Upper lobe of left lung (tissue), 6 donors: ENCODE data around the gene CD160. TPM values are rescaled to one million over a fixed set of nuclear protein-coding genes. Genes with fewer than 3 reads are reported as not detected.

Experiments used
- ATAC-seq, 2 donors: fragments of 200-7000 bp; cut with Tn5 transposase; one replicate each; pipeline ENCODE4 v1.9.1; 2022; ENCODE audit warnings: mild to moderate bottlenecking in 2 of 2, moderate library complexity in 2 of 2; ENCODE audit not compliant: low FRiP score in 2 of 2
- DNase-seq, 2 donors: peaks; one replicate each; pipeline ENCODE4 v3.0.0-alpha.2; 2019 to 2020
- H3K27ac ChIP-seq, 4 donors: fragments of 200-600 bp; sonication (generic); one replicate each; pipeline ENCODE4 v1.5.1; 2016 to 2019
- H3K27me3 ChIP-seq, 4 donors: fragments of 200-600 bp; sonication (generic); one replicate each; pipeline ENCODE4 v1.5.1; 2017 to 2019
- H3K36me3 ChIP-seq, 4 donors: fragments of 200-600 bp; sonication (generic); one replicate each; pipeline ENCODE4 v1.5.1; 2016 to 2019
- H3K4me1 ChIP-seq, 4 donors: fragments of 200-600 bp; sonication (generic); one replicate each; pipeline ENCODE4 v1.5.1; 2018 to 2019
- H3K4me3 ChIP-seq, 4 donors: fragments of 200-600 bp; sonication (generic); one replicate each; pipeline ENCODE4 v1.5.1; 2017 to 2019; ENCODE audit warnings: mild to moderate bottlenecking in 2 of 4, moderate library complexity in 1 of 4
- H3K9me3 ChIP-seq, 4 donors: fragments of 200-600 bp; sonication (generic); one replicate each; pipeline ENCODE4 v1.5.1; 2018 to 2019
- EP300 ChIP-seq, 4 donors: sonication (generic); formaldehyde crosslinking; IDR thresholded peaks; one replicate each; pipeline ENCODE4 v1.5.1; 2017; ENCODE audit warnings: antibody characterized with exemption in 4 of 4, control low read depth in 2 of 4
- POLR2A ChIP-seq, 4 donors: fragments of 450-650 bp; IDR thresholded peaks; one replicate each; pipeline ENCODE4 v1.5.1; 2016 to 2017; ENCODE audit warnings: antibody characterized with exemption in 4 of 4, mild to moderate bottlenecking in 2 of 4
- POLR2AphosphoS5 ChIP-seq, 2 donors: sonication (generic); formaldehyde crosslinking; IDR thresholded peaks; one replicate each; pipeline ENCODE4 v1.5.1; 2017; ENCODE audit warnings: antibody characterized with exemption in 2 of 2
- WGBS, 2 donors: methylation state at CpG; one replicate each; pipeline ENCODE4 v1.1.5; 2017 to 2018; 5-methylcytosine and 5-hydroxymethylcytosine counted together
- total RNA-seq, 6 donors: library from RNA; depleted of rRNA in 4 of 6; stranded (reverse); fragments of >200 nt in 4 of 6; gene quantifications; one replicate each; pipeline versions ENCODE4 v1.1.0 to v1.2.1, GENCODE V29; 2016 to 2021
- TF ChIP-seq, protein P1 (sequence below), 6 experiments: fragments of 450-650 bp in 4 of 6; fragments of 200-600 bp in 2 of 6; sonication (generic) in 2 of 6; IDR thresholded peaks; one replicate each; pipeline ENCODE4 v1.5.1; 2016 to 2019; ENCODE audit warnings: antibody characterized with exemption in 6 of 6
- donor health status: DM: no; HTN: no; CAD: no; lungs with moderate emphysema.
- donor health status: DM: no; HTN: yes; CAD: no; lungs with severe emphysema.

CD160 gene
- total RNA-seq, 6 donors from 2014 or later = 0.71 to 0.89 TPM; not detected in 4

DNA sequence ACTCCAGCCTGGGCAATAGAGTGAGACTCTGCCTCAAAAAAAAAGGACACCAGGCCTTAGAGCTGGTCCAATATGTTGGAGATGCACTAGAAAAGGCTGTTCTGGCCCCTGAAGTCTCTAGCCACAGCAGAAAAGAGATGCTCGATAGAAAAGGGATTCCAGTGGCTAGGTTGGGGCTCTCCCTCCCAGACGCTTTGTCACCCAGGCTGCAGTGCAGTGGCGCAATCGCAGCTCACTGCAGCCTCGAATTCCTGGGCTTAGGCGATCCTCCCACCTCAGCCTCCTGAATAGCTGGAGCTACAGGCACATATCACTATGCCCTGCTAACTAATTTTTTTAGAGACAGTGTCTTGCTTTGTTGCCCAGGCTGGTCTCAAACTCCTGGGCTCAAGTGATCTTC is 30.4 kb upstream of the CD160 start:
- no peaks in the 10 kb centered on the region for H3K27me3 ChIP-seq
- WGBS, 2 donors = 83 to 95% methylated on average over 1 to 6 of the region's 6 CpGs
- H3K9me3 ChIP-seq = no peaks in the 10 kb centered on the region
- no peak overlapping the region for H3K4me3 ChIP-seq
- peaks cover 0 to 5% (median 5%) of the 10 kb centered on the region in 4 donors for H3K4me1 ChIP-seq
- H3K36me3 ChIP-seq = no peaks in the 10 kb centered on the region
- H3K27ac ChIP-seq = no peak overlapping the region
- ATAC-seq (no peak), DNase-seq (no peak)
- TF ChIP-seq, protein P1, sequence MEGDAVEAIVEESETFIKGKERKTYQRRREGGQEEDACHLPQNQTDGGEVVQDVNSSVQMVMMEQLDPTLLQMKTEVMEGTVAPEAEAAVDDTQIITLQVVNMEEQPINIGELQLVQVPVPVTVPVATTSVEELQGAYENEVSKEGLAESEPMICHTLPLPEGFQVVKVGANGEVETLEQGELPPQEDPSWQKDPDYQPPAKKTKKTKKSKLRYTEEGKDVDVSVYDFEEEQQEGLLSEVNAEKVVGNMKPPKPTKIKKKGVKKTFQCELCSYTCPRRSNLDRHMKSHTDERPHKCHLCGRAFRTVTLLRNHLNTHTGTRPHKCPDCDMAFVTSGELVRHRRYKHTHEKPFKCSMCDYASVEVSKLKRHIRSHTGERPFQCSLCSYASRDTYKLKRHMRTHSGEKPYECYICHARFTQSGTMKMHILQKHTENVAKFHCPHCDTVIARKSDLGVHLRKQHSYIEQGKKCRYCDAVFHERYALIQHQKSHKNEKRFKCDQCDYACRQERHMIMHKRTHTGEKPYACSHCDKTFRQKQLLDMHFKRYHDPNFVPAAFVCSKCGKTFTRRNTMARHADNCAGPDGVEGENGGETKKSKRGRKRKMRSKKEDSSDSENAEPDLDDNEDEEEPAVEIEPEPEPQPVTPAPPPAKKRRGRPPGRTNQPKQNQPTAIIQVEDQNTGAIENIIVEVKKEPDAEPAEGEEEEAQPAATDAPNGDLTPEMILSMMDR (IDR thresholded peaks at IDR 0.05) = no peak
- TF ChIP-seq EP300 (IDR thresholded peaks at IDR 0.05) = no peak
- no peak for TF ChIP-seq POLR2A (IDR thresholded peaks at IDR 0.05)
- TF ChIP-seq POLR2AphosphoS5 (IDR thresholded peaks at IDR 0.05) = no peak

DNA sequence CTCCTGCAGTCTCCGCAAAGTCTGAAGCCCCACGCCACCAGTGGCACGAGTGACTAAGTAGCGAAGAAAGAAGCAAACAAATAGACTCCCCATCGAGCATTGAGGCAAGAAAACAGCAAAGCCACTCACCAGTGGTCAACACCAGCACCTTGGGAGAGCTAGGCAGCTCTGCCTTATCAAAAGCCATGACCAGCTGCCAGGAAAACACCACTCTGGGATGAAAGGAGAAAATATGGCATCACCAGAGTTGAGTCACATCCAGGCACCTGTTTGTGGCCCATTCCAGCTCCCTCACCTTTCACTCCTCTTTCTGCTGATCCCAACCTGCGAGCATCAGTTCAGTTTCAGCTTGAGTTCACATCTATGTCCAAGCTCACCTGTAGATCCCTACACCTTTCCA is 29.4 kb upstream of the CD160 start:
- H3K4me3 ChIP-seq = no peak overlapping the region
- no peak for TF ChIP-seq POLR2A (IDR thresholded peaks at IDR 0.05)
- TF ChIP-seq, protein P1 (IDR thresholded peaks at IDR 0.05) = no peak
- no peak for TF ChIP-seq POLR2AphosphoS5 (IDR thresholded peaks at IDR 0.05)
- TF ChIP-seq EP300 (IDR thresholded peaks at IDR 0.05) = no peak
- H3K9me3 ChIP-seq = no peaks in the 10 kb centered on the region
- DNase-seq (no peak), ATAC-seq (no peak)
- no peaks in the 10 kb centered on the region for H3K27me3 ChIP-seq
- H3K4me1 ChIP-seq = peaks cover 0 to 5% (median 5%) of the 10 kb centered on the region in 4 donors
- H3K27ac ChIP-seq = no peak overlapping the region
- H3K36me3 ChIP-seq = no peaks in the 10 kb centered on the region
- 81 to 97% methylated on average over 6 of the region's 6 CpGs for WGBS, 2 donors

DNA sequence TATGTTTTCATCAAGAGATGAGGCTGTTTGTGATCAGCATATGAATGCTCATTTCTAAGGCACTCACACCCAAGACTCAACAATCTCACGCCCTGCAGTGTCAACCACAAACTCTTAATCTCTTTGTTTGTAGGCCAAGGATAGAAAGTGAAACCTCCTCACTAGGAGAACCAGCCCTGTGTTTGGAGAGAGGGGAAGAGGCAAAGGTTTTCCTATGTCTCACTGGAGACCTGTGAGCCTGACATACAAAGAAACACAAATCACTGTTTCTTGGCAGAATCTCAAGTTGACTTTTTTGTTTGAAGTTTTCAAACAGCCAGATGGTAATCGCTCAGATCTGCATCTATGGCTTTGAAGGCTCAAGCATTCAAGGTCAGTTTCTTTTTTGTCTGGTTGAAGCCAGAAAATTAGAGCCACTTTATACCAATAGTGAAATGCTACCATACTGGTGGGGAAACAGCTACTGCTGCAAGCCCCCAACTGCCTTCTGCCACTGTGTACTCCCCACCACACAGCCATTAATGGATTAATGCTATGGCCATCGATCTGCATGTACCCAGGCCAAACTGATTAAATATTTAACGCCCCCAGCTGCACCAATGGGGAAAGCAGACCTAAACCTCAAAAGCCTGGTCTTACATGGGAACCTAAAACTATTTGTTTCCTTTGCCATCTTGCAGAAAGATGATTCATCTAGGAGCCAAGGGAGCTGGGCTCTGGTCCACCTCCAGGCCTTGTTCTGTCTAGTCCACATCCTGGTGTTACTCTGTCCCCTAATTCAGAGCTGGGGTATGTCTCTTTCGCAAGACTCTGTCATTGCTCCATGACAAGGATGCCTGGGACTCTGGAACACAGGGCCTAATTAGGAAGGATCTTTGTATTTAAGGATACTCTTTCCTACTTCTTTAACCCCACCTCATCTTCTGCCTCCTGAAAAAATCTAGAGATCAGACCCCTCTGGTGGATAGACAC is 28.4 kb upstream of the CD160 start:
- DNase-seq = no peak
- no peak overlapping the region for H3K27ac ChIP-seq
- TF ChIP-seq, protein P1 (IDR thresholded peaks at IDR 0.05) = no peak
- TF ChIP-seq EP300 (IDR thresholded peaks at IDR 0.05) (no peak), POLR2A (IDR thresholded peaks at IDR 0.05) (no peak), POLR2AphosphoS5 (IDR thresholded peaks at IDR 0.05) (no peak)

DNA sequence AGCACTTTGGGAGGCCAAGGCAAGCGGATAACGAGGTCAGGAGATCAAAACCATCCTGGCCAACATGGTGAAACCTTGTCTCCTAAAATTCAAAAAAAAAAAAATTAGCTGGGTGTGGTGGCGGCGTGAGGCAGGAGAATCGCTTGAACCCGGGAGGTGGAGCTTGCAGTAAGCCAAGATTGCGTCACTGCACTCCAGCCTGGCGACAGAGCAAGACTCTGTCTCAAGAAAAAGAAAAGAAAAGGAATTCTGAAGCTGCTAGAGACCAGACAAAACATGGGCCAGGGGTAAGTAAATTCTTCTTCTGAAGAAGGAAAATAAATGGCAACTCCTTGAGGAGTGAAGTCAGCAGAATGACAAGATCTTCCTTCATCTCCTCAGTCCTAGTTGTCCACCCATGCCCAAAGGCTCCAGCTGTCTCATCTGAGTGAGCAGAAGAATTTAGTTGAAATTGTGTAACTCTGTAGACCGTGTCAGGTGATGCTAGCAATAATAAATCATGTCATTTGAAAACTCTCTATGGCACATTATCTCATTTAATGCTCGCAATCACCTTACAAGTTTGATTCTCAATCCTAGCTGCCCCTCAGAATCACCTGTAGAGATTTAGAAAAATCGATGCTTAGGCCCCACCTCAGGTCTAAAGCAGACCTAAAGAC is 26.4 kb upstream of the CD160 start:
- no peak for DNase-seq
- H3K27ac ChIP-seq = no peak overlapping the region
- 81 to 91% methylated on average over 11 of the region's 11 CpGs for WGBS, 2 donors
- no peak for TF ChIP-seq POLR2A (IDR thresholded peaks at IDR 0.05)
- no peak for ATAC-seq
- no peaks in the 10 kb centered on the region for H3K36me3 ChIP-seq
- H3K9me3 ChIP-seq = no peaks in the 10 kb centered on the region
- no peak overlapping the region for H3K4me3 ChIP-seq
- peaks cover 0 to 5% (median 5%) of the 10 kb centered on the region in 4 donors for H3K4me1 ChIP-seq
- H3K27me3 ChIP-seq = no peaks in the 10 kb centered on the region

More for the DNA sequence above, 28.4 kb upstream of the CD160 start:
- WGBS, 2 donors = 69 to 72% methylated on average over 5 of the region's 5 CpGs
- H3K4me1 ChIP-seq = peaks cover 0 to 5% (median 5%) of the 10 kb centered on the region in 4 donors
- H3K9me3 ChIP-seq = no peaks in the 10 kb centered on the region
- H3K4me3 ChIP-seq = no peak overlapping the region
- ATAC-seq = peak in 1 of 2 donors; percentile 53
- H3K36me3 ChIP-seq = no peaks in the 10 kb centered on the region
- H3K27me3 ChIP-seq = no peaks in the 10 kb centered on the region
